IPS-20b (cell line): ENCODE data around the gene NFASC.

Experiments
- H3K27ac ChIP-seq: one replicate; pipeline ENCODE4 v1.5.1; 2013; ENCODE audit warnings: low read length
- H3K27me3 ChIP-seq: 2 replicates; pipeline ENCODE4 v1.6.1; 2013; ENCODE audit warnings: mild to moderate bottlenecking, low read length, inconsistent platforms; ENCODE audit not compliant: insufficient read depth
- H3K36me3 ChIP-seq: 2 replicates; pipeline ENCODE4 v1.6.1; 2013; ENCODE audit warnings: low read depth, mild to moderate bottlenecking, inconsistent platforms, low read length, moderate library complexity; ENCODE audit not compliant: insufficient read depth
- H3K4me1 ChIP-seq: 2 replicates; pipeline ENCODE4 v1.6.1; 2013; ENCODE audit warnings: mild to moderate bottlenecking, control low read depth, inconsistent platforms, low read length, moderate library complexity; ENCODE audit not compliant: insufficient read depth
- H3K4me3 ChIP-seq: 2 replicates; pipeline ENCODE4 v1.5.1; 2013; ENCODE audit warnings: mild to moderate bottlenecking, low read length, inconsistent platforms
- H3K9ac ChIP-seq: 2 replicates; pipeline ENCODE4 v1.6.1; 2013; ENCODE audit warnings: low read depth, mild to moderate bottlenecking, inconsistent platforms, low read length, moderate library complexity
- H3K9me3 ChIP-seq: 2 replicates; pipeline ENCODE4 v1.6.1; 2013; ENCODE audit warnings: mild to moderate bottlenecking, low read depth, low read length, inconsistent platforms; ENCODE audit not compliant: insufficient read depth

NFASC gene

GRCh38 chr1:204967451-204967850 lies 96.8 kb downstream of the NFASC start:
- Histone ChIP-seq H3K9me3 (no peaks in the 10 kb centered on the region), H3K36me3 (no peaks in the 10 kb centered on the region), H3K27ac (no peak overlapping the region), H3K27me3 (no peaks in the 10 kb centered on the region), H3K9ac (no peak overlapping the region), H3K4me1 (no peaks in the 10 kb centered on the region), H3K4me3 (no peak overlapping the region)

GRCh38 chr1:204968135-204968534 lies 97.5 kb downstream of the NFASC start:
- Histone ChIP-seq H3K4me3 (no peak overlapping the region), H3K9me3 (no peaks in the 10 kb centered on the region), H3K27me3 (no peaks in the 10 kb centered on the region), H3K4me1 (no peaks in the 10 kb centered on the region), H3K27ac (no peak overlapping the region), H3K36me3 (no peaks in the 10 kb centered on the region), H3K9ac (no peak overlapping the region)

DNA sequence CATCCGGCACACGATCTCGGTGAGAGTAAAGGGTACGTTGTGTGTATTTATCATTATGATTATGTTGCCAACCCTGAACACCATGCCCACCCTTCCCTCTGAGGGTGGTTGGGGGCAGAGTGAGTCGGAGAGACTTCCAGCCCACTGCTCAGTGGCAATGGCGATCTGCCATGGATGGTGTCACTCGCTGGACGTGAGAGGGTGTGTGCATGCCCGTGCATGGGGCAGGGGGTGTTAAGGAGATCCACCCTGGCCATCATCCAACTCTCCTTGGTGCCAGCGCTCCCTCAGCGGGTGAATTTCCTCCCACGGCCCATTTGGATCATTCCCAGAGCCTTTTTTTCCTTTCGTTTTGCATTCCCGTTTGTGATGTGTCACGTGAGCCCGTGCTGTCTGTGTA lies 98.3 kb downstream of the NFASC start:
- no peaks in the 10 kb centered on the region for H3K4me1 ChIP-seq
- no peak overlapping the region for H3K9ac ChIP-seq
- no peak overlapping the region for H3K4me3 ChIP-seq
- no peak overlapping the region for H3K27ac ChIP-seq
- no peaks in the 10 kb centered on the region for H3K9me3 ChIP-seq
- H3K36me3 ChIP-seq = no peaks in the 10 kb centered on the region
- no peaks in the 10 kb centered on the region for H3K27me3 ChIP-seq

GRCh38 chr1:204970937-204971336 lies 100.3 kb downstream of the NFASC start:
- H3K36me3 ChIP-seq = no peaks in the 10 kb centered on the region
- H3K9ac ChIP-seq = no peak overlapping the region
- H3K27me3 ChIP-seq = no peaks in the 10 kb centered on the region
- H3K9me3 ChIP-seq = no peaks in the 10 kb centered on the region
- no peaks in the 10 kb centered on the region for H3K4me1 ChIP-seq
- H3K27ac ChIP-seq = no peak overlapping the region
- H3K4me3 ChIP-seq = no peak overlapping the region

- H3K4me3 ChIP-seq = no peak overlapping the region
- H3K9me3 ChIP-seq = no peaks in the 10 kb centered on the region
- no peaks in the 10 kb centered on the region for H3K27me3 ChIP-seq
- H3K27ac ChIP-seq = no peak overlapping the region
- no peaks in the 10 kb centered on the region for H3K4me1 ChIP-seq
- no peak overlapping the region for H3K9ac ChIP-seq
- H3K36me3 ChIP-seq = no peaks in the 10 kb centered on the region
Observed at GRCh38 chr1:204971517-204972336, 101.1 kb downstream of the NFASC start.

- Histone ChIP-seq H3K27ac (no peak overlapping the region), H3K4me1 (no peaks in the 10 kb centered on the region), H3K4me3 (no peak overlapping the region), H3K9me3 (no peaks in the 10 kb centered on the region), H3K27me3 (no peaks in the 10 kb centered on the region), H3K9ac (no peak overlapping the region), H3K36me3 (no peaks in the 10 kb centered on the region)
Observed at GRCh38 chr1:204972426-204972825, 101.8 kb downstream of the NFASC start.

DNA sequence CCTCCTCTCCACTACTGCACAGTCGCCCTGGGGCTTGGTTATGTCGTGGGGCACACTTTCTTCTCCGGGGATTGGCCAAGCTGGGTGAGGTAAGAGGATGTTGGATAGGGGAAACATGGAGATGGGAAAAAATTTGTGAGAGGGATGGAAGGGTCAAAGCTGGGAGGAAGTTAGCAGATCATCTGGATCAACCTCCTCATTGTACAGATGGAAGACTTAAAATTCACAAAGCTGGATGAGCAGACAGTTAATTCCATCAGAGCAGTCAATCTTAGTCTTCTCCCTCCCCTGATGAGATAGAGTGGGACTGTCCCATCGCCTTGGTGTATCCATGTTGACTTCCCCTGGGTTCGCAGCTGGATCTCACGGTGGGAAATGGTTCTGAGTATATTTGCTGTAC lies 102.8 kb downstream of the NFASC start:
- H3K9ac ChIP-seq = no peak overlapping the region
- no peak overlapping the region for H3K4me3 ChIP-seq
- no peaks in the 10 kb centered on the region for H3K9me3 ChIP-seq
- H3K27ac ChIP-seq = no peak overlapping the region
- no peaks in the 10 kb centered on the region for H3K4me1 ChIP-seq
- no peaks in the 10 kb centered on the region for H3K27me3 ChIP-seq
- no peaks in the 10 kb centered on the region for H3K36me3 ChIP-seq

DNA sequence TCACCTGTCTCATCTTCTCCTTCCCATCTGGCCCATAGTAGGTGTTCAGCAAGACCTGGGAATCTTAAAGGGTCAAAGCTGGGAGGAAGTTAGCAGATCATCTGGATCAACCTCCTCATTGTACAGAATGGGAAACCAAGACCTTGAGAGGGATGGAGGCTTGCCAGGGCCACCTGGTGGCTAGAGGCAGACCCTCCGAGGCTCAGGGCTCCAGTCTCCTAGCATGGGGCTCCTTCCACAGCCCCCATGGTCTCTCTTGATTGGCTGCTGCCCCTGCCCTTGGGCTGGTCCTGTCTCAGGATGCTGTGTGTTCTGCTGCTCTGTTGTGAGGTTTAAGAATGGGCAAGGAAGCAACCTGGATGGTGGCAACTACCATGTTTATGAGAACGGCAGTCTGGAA lies 103.7 kb downstream of the NFASC start:
- H3K27me3 ChIP-seq = no peaks in the 10 kb centered on the region
- no peak overlapping the region for H3K9ac ChIP-seq
- H3K9me3 ChIP-seq = no peaks in the 10 kb centered on the region
- no peaks in the 10 kb centered on the region for H3K4me1 ChIP-seq
- H3K36me3 ChIP-seq = no peaks in the 10 kb centered on the region
- H3K4me3 ChIP-seq = no peak overlapping the region
- H3K27ac ChIP-seq = no peak overlapping the region

- H3K27ac ChIP-seq = no peak overlapping the region
- no peaks in the 10 kb centered on the region for H3K9me3 ChIP-seq
- no peaks in the 10 kb centered on the region for H3K27me3 ChIP-seq
- no peaks in the 10 kb centered on the region for H3K4me1 ChIP-seq
- H3K4me3 ChIP-seq = no peak overlapping the region
- no peak overlapping the region for H3K9ac ChIP-seq
- H3K36me3 ChIP-seq = no peaks in the 10 kb centered on the region
Observed at GRCh38 chr1:204975021-204975420, 104.4 kb downstream of the NFASC start.

DNA sequence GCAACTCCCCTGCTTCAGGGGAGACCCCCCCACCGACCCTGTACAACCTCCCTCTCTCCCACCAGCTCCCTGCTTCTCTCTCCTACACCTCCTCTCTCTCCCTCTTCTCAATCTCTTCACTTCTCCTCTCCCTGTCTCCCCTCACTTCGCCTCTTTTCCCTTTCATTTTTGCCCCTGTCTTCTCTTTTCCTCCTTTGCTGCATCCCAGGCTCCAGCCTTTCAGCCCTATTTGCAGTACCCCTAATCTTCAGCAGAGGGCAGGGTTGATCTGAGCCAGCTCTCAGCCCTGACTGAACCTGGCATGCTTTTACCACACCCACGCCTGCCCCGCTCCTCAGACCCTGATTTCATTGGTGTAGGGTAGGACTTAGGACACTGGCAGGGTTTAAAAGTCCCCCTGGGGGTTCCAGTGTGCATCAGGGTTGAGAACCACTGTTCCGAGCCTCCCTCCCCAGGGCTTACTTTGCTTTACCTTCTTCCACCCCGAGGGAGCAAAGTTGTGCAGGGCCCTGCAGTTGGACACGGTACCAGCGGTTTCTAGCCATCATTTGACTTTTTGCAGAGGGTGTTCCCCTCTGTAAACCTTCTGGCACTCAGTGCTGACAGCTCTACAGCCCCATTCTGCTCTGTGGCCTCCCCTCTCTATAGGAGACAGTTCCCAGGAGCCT lies 105.0 kb downstream of the NFASC start:
- Histone ChIP-seq H3K9ac (no peak overlapping the region), H3K27ac (no peak overlapping the region), H3K4me1 (no peaks in the 10 kb centered on the region), H3K27me3 (no peaks in the 10 kb centered on the region), H3K4me3 (no peak overlapping the region), H3K9me3 (no peaks in the 10 kb centered on the region), H3K36me3 (no peaks in the 10 kb centered on the region)

DNA sequence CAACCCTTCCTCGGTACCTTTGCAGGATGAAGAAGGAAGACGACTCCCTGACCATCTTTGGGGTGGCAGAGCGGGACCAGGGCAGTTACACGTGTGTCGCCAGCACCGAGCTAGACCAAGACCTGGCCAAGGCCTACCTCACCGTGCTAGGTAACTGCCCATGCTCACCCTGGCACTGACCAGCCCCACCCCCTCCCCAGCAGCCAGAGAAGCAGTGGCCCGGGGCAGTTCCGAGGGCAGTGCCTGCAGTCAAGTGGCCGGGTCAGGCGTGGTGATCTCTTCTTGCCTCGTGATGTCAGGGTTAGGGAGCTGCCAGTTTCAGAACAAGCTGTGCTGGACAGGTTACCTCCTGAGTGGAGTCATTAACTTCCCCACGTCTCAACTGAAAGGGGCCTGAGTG lies 106.0 kb downstream of the NFASC start:
- H3K27me3 ChIP-seq = no peaks in the 10 kb centered on the region
- H3K4me1 ChIP-seq = no peaks in the 10 kb centered on the region

DNA sequence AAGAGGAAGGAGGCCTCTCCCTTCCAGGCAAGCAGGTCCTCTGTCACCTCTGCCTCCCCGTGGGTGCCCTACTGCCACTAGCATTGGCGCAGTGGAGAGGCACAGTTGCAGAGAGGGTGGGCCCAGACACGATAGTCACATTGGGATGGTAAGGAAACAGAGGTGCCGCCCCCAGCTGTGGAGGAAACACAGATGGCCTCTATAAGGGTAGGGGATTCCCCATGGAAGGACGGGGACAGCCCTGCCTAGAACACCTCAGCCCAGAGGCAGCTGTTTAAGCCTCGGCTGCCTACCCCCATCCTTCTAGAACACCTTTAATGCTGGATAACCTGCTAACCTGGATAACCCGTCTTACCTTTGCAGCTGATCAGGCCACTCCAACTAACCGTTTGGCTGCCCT lies 106.7 kb downstream of the NFASC start:
- Histone ChIP-seq H3K4me1 (no peaks in the 10 kb centered on the region), H3K9ac (no peak overlapping the region), H3K27me3 (no peaks in the 10 kb centered on the region), H3K4me3 (no peak overlapping the region), H3K36me3 (no peaks in the 10 kb centered on the region), H3K9me3 (no peaks in the 10 kb centered on the region), H3K27ac (no peak overlapping the region)

More for the DNA sequence above, 106.0 kb downstream of the NFASC start:
- Histone ChIP-seq H3K9me3 (no peaks in the 10 kb centered on the region), H3K27ac (no peak overlapping the region), H3K4me3 (no peak overlapping the region), H3K9ac (no peak overlapping the region), H3K36me3 (no peaks in the 10 kb centered on the region)
